ENCODE results near the gene MAPK10. TPM values are rescaled to one million over a fixed set of nuclear protein-coding genes. Genes with fewer than 3 reads are reported as not detected.
"Not testable (repeated sequence)": the region's sequence is repeated elsewhere in the genome, so short reads cannot be mapped to it uniquely, and the experiment has no call there.

MAPK10 gene
- total RNA-seq, 8 experiments from 2014 or later: 1.2 to 104 (median 61.8) TPM

- Histone ChIP-seq H3K4me1 (replicated peaks in 1 of 2) (no peaks in the 10 kb centered on the region), H3K4me3 (no peak overlapping the region), H3K27ac (no peak overlapping the region)
- in situ Hi-C loops (cut with MboI; ENCODE audit: low pct_unique_long_range_greater_than_20kb in 2 of 9, low sequenced_read_pairs in 9 of 9, unreplicated experiment in 9 of 9): no loop called here
- peak in 2 of 8 experiments; percentile 70 to 79 for ATAC-seq (replicated peaks in 6 of 8)
- 25 to 86% (median 40%) methylated on average over 1 of the region's 1 CpG; no CpG with 5 or more reads in 3 of the 10 experiments for WGBS, 10 experiments
Measured at GRCh38 chr4:86108137-86108536, 251.7 kb downstream of the MAPK10 start.

GRCh38 chr4:86107112-86107511, 252.7 kb downstream of the MAPK10 start:
- no peak for ATAC-seq (replicated peaks in 6 of 8)
- Histone ChIP-seq H3K4me3 (no peak overlapping the region), H3K4me1 (replicated peaks in 1 of 2) (no peaks in the 10 kb centered on the region), H3K27ac (no peak overlapping the region)
- in situ Hi-C loops (cut with MboI; ENCODE audit: low pct_unique_long_range_greater_than_20kb in 2 of 9, low sequenced_read_pairs in 9 of 9, unreplicated experiment in 9 of 9): no loop called here
- WGBS, 10 experiments: 50 to 96% (median 87%) methylated on average over 4 to 6 of the region's 6 CpGs

GRCh38 chr4:86106475-86106874, 253.4 kb downstream of the MAPK10 start:
- 60 to 100% (median 90%) methylated on average over 1 to 2 of the region's 2 CpGs; no CpG with 5 or more reads in 1 of the 10 experiments for WGBS, 10 experiments
- ATAC-seq (replicated peaks in 6 of 8): no peak
- in situ Hi-C loops (cut with MboI; ENCODE audit: low pct_unique_long_range_greater_than_20kb in 2 of 9, low sequenced_read_pairs in 9 of 9, unreplicated experiment in 9 of 9): no loop called here

GRCh38 chr4:86101841-86102240, 258.0 kb downstream of the MAPK10 start:
- Histone ChIP-seq H3K27ac (no peak overlapping the region), H3K4me3 (no peak overlapping the region), H3K4me1 (replicated peaks in 1 of 2) (no peaks in the 10 kb centered on the region)
- in situ Hi-C loops (cut with MboI; ENCODE audit: low pct_unique_long_range_greater_than_20kb in 2 of 9, low sequenced_read_pairs in 9 of 9, unreplicated experiment in 9 of 9): no loop called here
- 33 to 100% (median 86%) methylated on average over 1 to 2 of the region's 2 CpGs; no CpG with 5 or more reads in 2 of the 10 experiments for WGBS, 10 experiments
- ATAC-seq (replicated peaks in 6 of 8): no peak

More at GRCh38 chr4:86106475-86106874, 253.4 kb downstream of the MAPK10 start:
- no peak overlapping the region for H3K4me3 ChIP-seq
- no peaks in the 10 kb centered on the region for H3K4me1 ChIP-seq (replicated peaks in 1 of 2)
- H3K27ac ChIP-seq: no peak overlapping the region

- H3K4me3 ChIP-seq: no peak overlapping the region
- no peaks in the 10 kb centered on the region for H3K4me1 ChIP-seq (replicated peaks in 1 of 2)
- in situ Hi-C loops (cut with MboI; ENCODE audit: low pct_unique_long_range_greater_than_20kb in 2 of 9, low sequenced_read_pairs in 9 of 9, unreplicated experiment in 9 of 9): no loop called here
- no peak overlapping the region for H3K27ac ChIP-seq
- ATAC-seq (replicated peaks in 6 of 8): no peak
Measured at GRCh38 chr4:86101410-86101809, 258.4 kb downstream of the MAPK10 start.

- H3K27ac ChIP-seq: no peak overlapping the region
- in situ Hi-C loops (cut with MboI; ENCODE audit: low pct_unique_long_range_greater_than_20kb in 2 of 9, low sequenced_read_pairs in 9 of 9, unreplicated experiment in 9 of 9): no loop called here
- 0 to 76% (median 60%) methylated on average over 2 to 6 of the region's 7 CpGs; no CpG with 5 or more reads in 2 of the 10 experiments for WGBS, 10 experiments
Measured at GRCh38 chr4:86100539-86101215, 259.2 kb downstream of the MAPK10 start.

GRCh38 chr4:86099348-86099747, 260.5 kb downstream of the MAPK10 start:
- 29 to 100% (median 85%) methylated on average over 1 to 3 of the region's 3 CpGs; no CpG with 5 or more reads in 2 of the 10 experiments for WGBS, 10 experiments
- H3K4me3 ChIP-seq: no peak overlapping the region
- in situ Hi-C loops (cut with MboI; ENCODE audit: low pct_unique_long_range_greater_than_20kb in 2 of 9, low sequenced_read_pairs in 9 of 9, unreplicated experiment in 9 of 9): no loop called here
- no peak overlapping the region for H3K27ac ChIP-seq
- ATAC-seq (replicated peaks in 6 of 8): no peak
- H3K4me1 ChIP-seq (replicated peaks in 1 of 2): no peaks in the 10 kb centered on the region

More at GRCh38 chr4:86100539-86101215, 259.2 kb downstream of the MAPK10 start:
- H3K4me1 ChIP-seq (replicated peaks in 1 of 2): no peaks in the 10 kb centered on the region
- ATAC-seq (replicated peaks in 6 of 8): peak in 3 of 8 experiments; percentile 65 to 89 (median 81)
- H3K4me3 ChIP-seq: no peak overlapping the region

GRCh38 chr4:86098691-86099090, 261.2 kb downstream of the MAPK10 start:
- H3K4me1 ChIP-seq (replicated peaks in 1 of 2): no peaks in the 10 kb centered on the region
- ATAC-seq (replicated peaks in 6 of 8): no peak
- no peak overlapping the region for H3K4me3 ChIP-seq
- H3K27ac ChIP-seq: no peak overlapping the region
- in situ Hi-C loops (cut with MboI; ENCODE audit: low pct_unique_long_range_greater_than_20kb in 2 of 9, low sequenced_read_pairs in 9 of 9, unreplicated experiment in 9 of 9): no loop called here
- 0 to 79% (median 53%) methylated on average over 1 to 3 of the region's 3 CpGs; no CpG with 5 or more reads in 2 of the 10 experiments for WGBS, 10 experiments

GRCh38 chr4:86096373-86096772, 263.5 kb downstream of the MAPK10 start:
- no peak overlapping the region for H3K27ac ChIP-seq
- H3K4me1 ChIP-seq (replicated peaks in 1 of 2): no peaks in the 10 kb centered on the region
- in situ Hi-C loops (cut with MboI; ENCODE audit: low pct_unique_long_range_greater_than_20kb in 2 of 9, low sequenced_read_pairs in 9 of 9, unreplicated experiment in 9 of 9): no loop called here
- ATAC-seq (replicated peaks in 6 of 8): no peak
- 90 to 100% (median 97%) methylated on average over 2 of the region's 2 CpGs; no CpG with 5 or more reads in 1 of the 10 experiments for WGBS, 10 experiments
- no peak overlapping the region for H3K4me3 ChIP-seq

GRCh38 chr4:86092684-86093083, 267.2 kb downstream of the MAPK10 start:
- ATAC-seq (replicated peaks in 6 of 8): peak in 2 of 8 experiments; percentile 96 to 97
- H3K27ac ChIP-seq: no peak overlapping the region
- no peaks in the 10 kb centered on the region for H3K4me1 ChIP-seq (replicated peaks in 1 of 2)

GRCh38 chr4:86091201-86091600, 268.7 kb downstream of the MAPK10 start:
- no peak overlapping the region for H3K4me3 ChIP-seq

More at GRCh38 chr4:86092684-86093083, 267.2 kb downstream of the MAPK10 start:
- in situ Hi-C loops (cut with MboI; ENCODE audit: low pct_unique_long_range_greater_than_20kb in 2 of 9, low sequenced_read_pairs in 9 of 9, unreplicated experiment in 9 of 9): no loop called here
- no peak overlapping the region for H3K4me3 ChIP-seq

GRCh38 chr4:86089781-86090323, 270.0 kb downstream of the MAPK10 start:
- ATAC-seq (replicated peaks in 6 of 8): no peak
- in situ Hi-C loops (cut with MboI; ENCODE audit: low pct_unique_long_range_greater_than_20kb in 2 of 9, low sequenced_read_pairs in 9 of 9, unreplicated experiment in 9 of 9): no loop called here
- H3K4me1 ChIP-seq (replicated peaks in 1 of 2): no peaks in the 10 kb centered on the region
- 80 to 100% (median 92%) methylated on average over 1 to 2 of the region's 2 CpGs; no CpG with 5 or more reads in 3 of the 10 experiments for WGBS, 10 experiments
- H3K27ac ChIP-seq: no peak overlapping the region
- no peak overlapping the region for H3K4me3 ChIP-seq

More at GRCh38 chr4:86091201-86091600, 268.7 kb downstream of the MAPK10 start:
- Histone ChIP-seq H3K27ac (no peak overlapping the region), H3K4me1 (replicated peaks in 1 of 2) (no peaks in the 10 kb centered on the region)
- in situ Hi-C loops (cut with MboI; ENCODE audit: low pct_unique_long_range_greater_than_20kb in 2 of 9, low sequenced_read_pairs in 9 of 9, unreplicated experiment in 9 of 9): no loop called here
- no peak for ATAC-seq (replicated peaks in 6 of 8)

GRCh38 chr4:86089053-86089452, 270.8 kb downstream of the MAPK10 start:
- no peaks in the 10 kb centered on the region for H3K4me1 ChIP-seq (replicated peaks in 1 of 2)
- in situ Hi-C loops (cut with MboI; ENCODE audit: low pct_unique_long_range_greater_than_20kb in 2 of 9, low sequenced_read_pairs in 9 of 9, unreplicated experiment in 9 of 9): no loop called here
- peak in 1 of 8 experiments; percentile 45 for ATAC-seq (replicated peaks in 6 of 8)
- no peak overlapping the region for H3K27ac ChIP-seq
- WGBS, 10 experiments: 75 to 100% (median 90%) methylated on average over 1 of the region's 1 CpG; no CpG with 5 or more reads in 7 of the 10 experiments
- no peak overlapping the region for H3K4me3 ChIP-seq

- H3K27ac ChIP-seq; ATAC-seq (replicated peaks in 6 of 8); H3K4me3 ChIP-seq; in situ Hi-C loops (cut with MboI; ENCODE audit: low pct_unique_long_range_greater_than_20kb in 2 of 9, low sequenced_read_pairs in 9 of 9, unreplicated experiment in 9 of 9); H3K4me1 ChIP-seq (replicated peaks in 1 of 2): not testable (repeated sequence)
- WGBS, 10 experiments: no CpG with 5 or more reads among the region's 15 CpGs
Measured at GRCh38 chr4:86075796-86076195, 284.1 kb downstream of the MAPK10 start.
